SK-N-DZ (cell line): ENCODE results near the gene CAPZA3.
"Not testable (repeated sequence)": the region's sequence is repeated elsewhere in the genome, so short reads cannot be mapped to it uniquely, and the experiment has no call there.

Source experiments
- DNase-seq: peaks from one replicate; pipeline ENCODE4 v3.0.0-alpha.2; 2015; ENCODE audit warnings: low spot score

CAPZA3 gene

GRCh38 chr12:18753481-18754123 lies 15.7 kb downstream of the CAPZA3 start:
- DNase-seq = no peak

DNA sequence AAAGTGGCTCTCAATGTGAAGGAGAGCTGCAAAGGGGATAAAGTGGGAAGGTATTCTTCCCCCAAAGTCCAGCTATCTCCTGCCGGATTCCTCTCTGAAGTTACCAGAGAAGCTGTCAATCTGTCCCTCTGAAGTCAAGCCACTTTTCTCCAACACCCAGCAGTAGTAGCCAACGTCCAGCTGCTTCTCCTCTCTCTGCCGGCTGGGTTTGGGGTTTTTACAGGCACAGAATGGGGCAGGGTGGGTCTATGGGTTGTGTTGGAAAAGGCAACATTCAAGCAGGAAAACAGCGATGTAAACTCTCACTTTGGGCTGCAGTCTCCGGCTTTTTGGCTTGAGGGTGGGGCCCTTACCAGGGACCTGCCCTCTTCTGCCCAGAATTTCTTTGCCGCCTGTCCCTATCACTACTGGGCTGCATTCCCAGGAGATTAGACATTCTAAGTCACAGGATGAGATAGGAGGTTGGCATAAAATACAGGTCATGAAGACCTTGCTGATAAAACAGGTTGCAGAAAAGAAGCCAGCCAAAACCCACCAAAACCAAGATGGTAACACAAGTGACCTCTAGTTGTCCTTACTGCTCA lies 16.3 kb downstream of the CAPZA3 start:
- DNase-seq = no peak

GRCh38 chr12:18755341-18755740 lies 17.4 kb downstream of the CAPZA3 start:
- DNase-seq = no peak

GRCh38 chr12:18766479-18766878 lies 28.6 kb downstream of the CAPZA3 start:
- DNase-seq = not testable (repeated sequence)

GRCh38 chr12:18782827-18783226 lies 44.9 kb downstream of the CAPZA3 start:
- DNase-seq = no peak

DNA sequence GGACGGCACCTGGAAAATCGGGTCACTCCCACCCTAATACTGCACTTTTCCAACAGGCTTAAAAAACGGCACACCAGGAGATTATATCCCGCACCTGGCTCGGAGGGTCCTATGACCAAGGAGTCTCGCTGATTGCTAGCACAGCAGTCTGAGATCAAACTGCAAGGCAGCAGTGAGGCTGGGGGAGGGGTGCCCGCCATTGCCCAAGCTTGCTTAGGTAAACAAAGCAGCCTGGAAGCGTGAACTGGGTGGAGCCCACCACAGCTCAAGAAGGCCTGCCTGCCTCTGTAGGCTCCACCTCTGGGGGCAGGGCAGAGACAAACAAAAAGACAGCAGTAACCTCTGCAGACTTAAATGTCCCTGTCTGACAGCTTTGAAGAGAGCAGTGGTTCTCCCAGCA lies 47.5 kb downstream of the CAPZA3 start:
- DNase-seq = not testable (repeated sequence)
